Measurements from ENCODE around the gene OLFML3. TPM values are rescaled to one million over a fixed set of nuclear protein-coding genes. Genes with fewer than 3 reads are reported as not detected.
A peak's percentile ranks its signal among the peaks of the same experiment; 100 is the strongest.
"Not testable (repeated sequence)": the region's sequence is repeated elsewhere in the genome, so short reads cannot be mapped to it uniquely, and the experiment has no call there.

The OLFML3 gene
- total RNA-seq, 1 experiment from 2014 or later: 0.52 TPM

GRCh38 chr1:114015075-114015474 lies 35.8 kb downstream of the OLFML3 start:
- intact Hi-C loops (cut with micrococcal nuclease; ENCODE audit: unreplicated experiment): no loop called here
- Histone ChIP-seq H3K27ac (peak overlapping the region; percentile 71), H2AFZ (peak overlapping the region; percentile 49; the same call in 1 of the 2 replicates), H3K27me3 (ENCODE audit: insufficient read depth, low read depth) (no peaks in the 10 kb centered on the region), H3K4me3 (no peak overlapping the region; the same call in 1 of the 2 replicates), H3K36me3 (ENCODE audit: low read depth) (no peaks in the 10 kb centered on the region), H3K79me2 (ENCODE audit: low read depth) (no peaks in the 10 kb centered on the region), H3K4me2 (peak overlapping the region; percentile 57), H3K4me1 (replicated peaks; ENCODE audit: insufficient read depth) (peaks cover 29% of the 10 kb centered on the region), H3K9me3 (ENCODE audit: insufficient read depth, low read depth) (no peaks in the 10 kb centered on the region), H3K9me2 (ENCODE audit: insufficient read depth) (no peaks in the 10 kb centered on the region; the same call in 1 of the 2 replicates), H3F3A (ENCODE audit: insufficient read depth, low read depth) (peaks cover 21% of the 10 kb centered on the region), H4K20me1 (ENCODE audit: insufficient read depth) (no peaks in the 10 kb centered on the region)
- ChIA-PET CTCF (no interaction called here), POLR2A (ENCODE audit: unreplicated experiment) (no interaction called here)
- no peak for TF ChIP-seq EZH2 (IDR thresholded peaks at IDR 0.05; ENCODE audit: low read depth)
- TF ChIP-seq, protein P1, sequence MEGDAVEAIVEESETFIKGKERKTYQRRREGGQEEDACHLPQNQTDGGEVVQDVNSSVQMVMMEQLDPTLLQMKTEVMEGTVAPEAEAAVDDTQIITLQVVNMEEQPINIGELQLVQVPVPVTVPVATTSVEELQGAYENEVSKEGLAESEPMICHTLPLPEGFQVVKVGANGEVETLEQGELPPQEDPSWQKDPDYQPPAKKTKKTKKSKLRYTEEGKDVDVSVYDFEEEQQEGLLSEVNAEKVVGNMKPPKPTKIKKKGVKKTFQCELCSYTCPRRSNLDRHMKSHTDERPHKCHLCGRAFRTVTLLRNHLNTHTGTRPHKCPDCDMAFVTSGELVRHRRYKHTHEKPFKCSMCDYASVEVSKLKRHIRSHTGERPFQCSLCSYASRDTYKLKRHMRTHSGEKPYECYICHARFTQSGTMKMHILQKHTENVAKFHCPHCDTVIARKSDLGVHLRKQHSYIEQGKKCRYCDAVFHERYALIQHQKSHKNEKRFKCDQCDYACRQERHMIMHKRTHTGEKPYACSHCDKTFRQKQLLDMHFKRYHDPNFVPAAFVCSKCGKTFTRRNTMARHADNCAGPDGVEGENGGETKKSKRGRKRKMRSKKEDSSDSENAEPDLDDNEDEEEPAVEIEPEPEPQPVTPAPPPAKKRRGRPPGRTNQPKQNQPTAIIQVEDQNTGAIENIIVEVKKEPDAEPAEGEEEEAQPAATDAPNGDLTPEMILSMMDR (conservative IDR thresholded peaks at IDR 0.05): no peak
- no TSS peak for BruUV-seq (replicated peaks)
- DNase-seq: peak in 1 of 2 experiments; percentile 96

GRCh38 chr1:114019724-114020123 lies 40.5 kb downstream of the OLFML3 start:
- intact Hi-C loops (cut with micrococcal nuclease; ENCODE audit: unreplicated experiment); H3K79me2 ChIP-seq (ENCODE audit: low read depth); H3K4me3 ChIP-seq; H3K4me2 ChIP-seq; H3K27ac ChIP-seq; BruUV-seq (replicated peaks); CTCF ChIA-PET; H2AFZ ChIP-seq; H3K9me2 ChIP-seq (ENCODE audit: insufficient read depth); POLR2A ChIA-PET (ENCODE audit: unreplicated experiment); H4K20me1 ChIP-seq (ENCODE audit: insufficient read depth); DNase-seq; H3K9me3 ChIP-seq (ENCODE audit: insufficient read depth, low read depth); H3K27me3 ChIP-seq (ENCODE audit: insufficient read depth, low read depth); H3K36me3 ChIP-seq (ENCODE audit: low read depth): not testable (repeated sequence)
- peaks cover 15% of the 10 kb centered on the region for H3F3A ChIP-seq (ENCODE audit: insufficient read depth, low read depth)
- H3K4me1 ChIP-seq (replicated peaks; ENCODE audit: insufficient read depth): peaks cover 20% of the 10 kb centered on the region

DNA sequence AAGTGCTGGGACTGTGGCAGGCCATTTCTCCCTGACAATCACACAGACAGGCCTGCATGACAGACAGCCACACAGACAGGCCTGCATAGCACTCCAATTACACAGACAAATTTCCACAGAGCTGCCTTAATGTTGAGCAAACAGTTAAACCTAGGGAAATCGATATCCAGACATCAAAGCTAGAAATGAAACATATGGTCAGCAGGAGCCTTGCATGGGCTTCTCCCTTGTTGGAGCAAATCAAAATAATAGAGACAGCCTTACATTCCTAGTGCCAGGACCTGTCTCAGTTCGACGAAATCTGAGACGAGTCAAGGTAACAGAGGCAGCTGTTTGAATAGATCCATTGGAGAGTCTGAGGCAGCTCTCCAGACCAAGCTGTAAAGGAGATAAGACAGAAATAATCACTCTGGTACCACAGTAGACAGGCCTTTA lies 42.4 kb downstream of the OLFML3 start:
- Histone ChIP-seq H3K36me3 (ENCODE audit: low read depth) (no peaks in the 10 kb centered on the region), H3K4me3 (no peak overlapping the region), H3K4me1 (replicated peaks; ENCODE audit: insufficient read depth) (0 out of 2 replicates have a peak, but pooled peaks cover under 1% of the 10 kb centered on the region), H3K4me2 (no peak overlapping the region), H2AFZ (no peak overlapping the region), H4K20me1 (ENCODE audit: insufficient read depth) (no peaks in the 10 kb centered on the region), H3K9me3 (ENCODE audit: insufficient read depth, low read depth) (no peaks in the 10 kb centered on the region), H3K9me2 (ENCODE audit: insufficient read depth) (no peaks in the 10 kb centered on the region), H3K79me2 (ENCODE audit: low read depth) (no peaks in the 10 kb centered on the region), H3K27me3 (ENCODE audit: insufficient read depth, low read depth) (no peaks in the 10 kb centered on the region), H3F3A (ENCODE audit: insufficient read depth, low read depth) (no peaks in the 10 kb centered on the region), H3K27ac (no peak overlapping the region)
- intact Hi-C loops (cut with micrococcal nuclease; ENCODE audit: unreplicated experiment): no loop called here
- ChIA-PET POLR2A (ENCODE audit: unreplicated experiment) (interaction anchor here (0.5 kb wide), 1 partner anchor 42 kb away, joined by 3 read pairs; no protein-coding TSS in a partner anchor), CTCF (no interaction called here)
- BruUV-seq (replicated peaks): no TSS peak
- no peak for DNase-seq
- TF ChIP-seq, protein P1 (conservative IDR thresholded peaks at IDR 0.05): no peak
- no peak for TF ChIP-seq EZH2 (IDR thresholded peaks at IDR 0.05; ENCODE audit: low read depth)

GRCh38 chr1:114022877-114023276 lies 43.6 kb downstream of the OLFML3 start:
- ChIA-PET CTCF (no interaction called here), POLR2A (ENCODE audit: unreplicated experiment) (no interaction called here)
- Histone ChIP-seq H3K9me3 (ENCODE audit: insufficient read depth, low read depth) (no peaks in the 10 kb centered on the region), H3K4me1 (replicated peaks; ENCODE audit: insufficient read depth) (no peaks in the 10 kb centered on the region), H3K36me3 (ENCODE audit: low read depth) (no peaks in the 10 kb centered on the region), H3K4me3 (no peak overlapping the region), H3K9me2 (ENCODE audit: insufficient read depth) (no peaks in the 10 kb centered on the region), H3K27ac (no peak overlapping the region), H3F3A (ENCODE audit: insufficient read depth, low read depth) (no peaks in the 10 kb centered on the region), H2AFZ (no peak overlapping the region), H3K4me2 (no peak overlapping the region), H3K79me2 (ENCODE audit: low read depth) (no peaks in the 10 kb centered on the region), H3K27me3 (ENCODE audit: insufficient read depth, low read depth) (no peaks in the 10 kb centered on the region), H4K20me1 (ENCODE audit: insufficient read depth) (no peaks in the 10 kb centered on the region)
- no TSS peak for BruUV-seq (replicated peaks)
- no peak for DNase-seq
- no peak for TF ChIP-seq EZH2 (IDR thresholded peaks at IDR 0.05; ENCODE audit: low read depth)
- intact Hi-C loops (cut with micrococcal nuclease; ENCODE audit: unreplicated experiment): no loop called here
